Osteoblast (primary cell): ENCODE results near the gene SH2D3A. TPM values are rescaled to one million over a fixed set of nuclear protein-coding genes. Genes with fewer than 3 reads are reported as not detected.
A peak's percentile ranks its signal among the peaks of the same experiment; 100 is the strongest.

ENCODE experiments used
- DNase-seq: peaks from one replicate; pipeline ENCODE4 v3.0.0; 2011; ENCODE audit warnings: low spot score, mixed read lengths; ENCODE audit not compliant: insufficient read length; ENCODE audit errors: missing footprints
- H2AFZ ChIP-seq: 2 replicates; pipeline ENCODE4 v1.6.0; 2011; ENCODE audit warnings: mild to moderate bottlenecking, low read length
- H3K27ac ChIP-seq: 2 replicates; pipeline ENCODE4 v1.5.1; 2011; ENCODE audit warnings: mild to moderate bottlenecking, low read depth, low read length, moderate library complexity
- H3K27me3 ChIP-seq: 2 replicates; pipeline ENCODE4 v1.6.0; 2012; ENCODE audit warnings: mild to moderate bottlenecking, control low read depth, inconsistent platforms, low read length, moderate library complexity; ENCODE audit not compliant: insufficient read depth
- H3K36me3 ChIP-seq: 2 replicates; pipeline ENCODE4 v1.5.1; 2011; ENCODE audit warnings: mild to moderate bottlenecking, low read length, control low read depth, moderate library complexity; ENCODE audit not compliant: insufficient read depth
- H3K4me1 ChIP-seq: 2 replicates; pipeline ENCODE4 v1.5.1; 2011; ENCODE audit warnings: mild to moderate bottlenecking, low read length, control low read depth, moderate library complexity; ENCODE audit not compliant: insufficient read depth
- H3K4me2 ChIP-seq: 2 replicates; pipeline ENCODE4 v1.6.0; 2011; ENCODE audit warnings: mild to moderate bottlenecking, low read length; ENCODE audit not compliant: insufficient read depth
- H3K4me3 ChIP-seq: fragments of 200-600 bp; sonication (generic); 3 replicates; pipeline ENCODE4 v1.5.1; 2012; ENCODE audit warnings: mild to moderate bottlenecking, low read length, inconsistent platforms; ENCODE audit not compliant: insufficient read depth
- H3K79me2 ChIP-seq: 2 replicates; pipeline ENCODE4 v1.6.0; 2012; ENCODE audit warnings: mild to moderate bottlenecking, low read length, control low read depth, inconsistent platforms; ENCODE audit not compliant: insufficient read depth
- H3K9me3 ChIP-seq: 2 replicates; pipeline ENCODE4 v1.5.1; 2011; ENCODE audit warnings: low read depth, low read length, control low read depth
- H4K20me1 ChIP-seq: 2 replicates; pipeline ENCODE4 v1.6.0; 2012; ENCODE audit warnings: mild to moderate bottlenecking, low read length, control low read depth; ENCODE audit not compliant: insufficient read depth
- CTCF ChIP-seq: IDR thresholded peaks from 2 replicates; pipeline ENCODE4 v1.5.1; 2011; ENCODE audit warnings: mild to moderate bottlenecking, low read depth, low read length, moderate library complexity; ENCODE audit errors: extremely low read depth
- total RNA-seq: library from RNA; depleted of rRNA; stranded (reverse); fragments of >200 nt; gene quantifications from 2 replicates; pipeline ENCODE4 v1.2.3, GENCODE V29; 2012

The SH2D3A gene
- not detected in 2 replicates for total RNA-seq

DNA sequence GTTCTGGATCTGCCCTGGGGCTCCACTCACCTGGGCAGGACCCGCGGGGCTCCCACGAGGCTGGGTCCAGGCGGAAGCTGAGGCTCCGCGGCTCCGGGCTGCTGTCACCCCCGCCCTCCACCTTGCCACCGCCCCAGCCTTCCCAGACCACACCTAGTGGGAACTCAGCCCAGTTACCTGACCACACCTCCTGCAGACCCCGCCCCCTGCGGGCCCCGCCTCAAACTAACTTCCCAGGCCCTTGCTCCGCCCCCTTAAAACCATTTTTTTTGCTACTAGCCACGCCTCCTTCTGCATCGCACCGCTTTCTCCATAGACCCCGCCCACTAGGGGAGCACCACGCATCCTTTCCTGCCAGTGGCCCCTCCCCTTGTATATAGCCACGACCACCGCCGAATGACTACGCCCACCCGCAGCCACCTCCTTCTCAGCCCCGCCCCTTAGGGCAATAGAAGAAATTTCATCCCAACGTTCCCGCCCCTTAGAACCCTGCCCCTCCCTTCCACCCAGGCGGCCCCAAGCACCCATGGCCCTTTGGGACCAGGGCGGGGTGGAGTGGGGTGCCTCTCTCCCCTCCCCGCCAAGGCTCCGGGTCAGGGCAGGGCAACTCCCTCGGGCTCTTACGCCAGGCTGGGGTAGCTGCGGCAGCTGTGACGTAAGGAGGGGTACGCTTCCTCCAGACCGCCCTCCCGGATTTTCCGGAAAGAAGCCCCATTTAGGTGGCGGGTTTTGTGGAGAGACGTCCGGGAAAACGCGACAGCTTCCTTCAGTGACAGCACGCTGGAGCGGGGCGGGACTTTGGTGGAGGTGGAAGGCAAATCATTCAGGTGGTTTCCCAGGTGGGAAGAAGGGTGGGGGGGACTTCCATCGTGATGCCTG is at the start of gene SH2D3A:
TSS of gene SH2D3A (minus strand) at position 79 of the 879 bp plus-strand sequence. CDS start 3,687 bp downstream, outside the sequence.
- Histone ChIP-seq H4K20me1 (no peaks in the 10 kb centered on the region), H3K27ac (no peak within 1 kb of the TSS), H3K79me2 (no peaks in the 10 kb centered on the region), H3K9me3 (no peaks in the 10 kb centered on the region), H2AFZ (no peak within 1 kb of the TSS), H3K4me1 (no peaks in the 10 kb centered on the region), H3K4me2 (no peak within 1 kb of the TSS), H3K36me3 (no peaks in the 10 kb centered on the region), H3K4me3 (no peak within 1 kb of the TSS), H3K27me3 (peaks cover 22% of the 10 kb centered on the region)
- TF ChIP-seq CTCF = no peak
- DNase-seq = peak; percentile 57

DNA sequence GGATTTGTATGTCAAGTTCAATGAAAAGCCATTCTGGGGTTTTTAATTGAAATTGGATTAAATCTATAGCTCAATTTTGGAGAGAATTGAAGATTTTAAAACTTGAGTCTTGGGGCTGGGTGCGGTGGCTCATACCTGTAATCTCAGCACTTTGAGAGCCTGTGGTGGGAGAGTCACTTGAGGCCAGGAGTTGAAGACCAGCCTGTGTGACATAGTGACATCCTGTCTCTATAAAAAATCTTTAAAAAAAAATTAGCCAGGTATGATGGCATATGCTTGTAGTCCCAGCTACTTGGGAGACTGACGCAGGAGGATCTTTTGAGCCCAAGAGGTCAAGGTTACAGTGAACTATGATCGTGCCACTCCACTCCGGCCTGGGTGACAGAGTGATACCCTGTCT is 46.4 kb upstream of the SH2D3A start:
- no peak overlapping the region for H3K4me2 ChIP-seq
- no peak overlapping the region for H2AFZ ChIP-seq
- no peaks in the 10 kb centered on the region for H3K79me2 ChIP-seq
- no peak overlapping the region for H3K4me3 ChIP-seq
- no peaks in the 10 kb centered on the region for H3K27me3 ChIP-seq
- no peak overlapping the region for H3K27ac ChIP-seq
- H4K20me1 ChIP-seq = no peaks in the 10 kb centered on the region
- H3K36me3 ChIP-seq = no peaks in the 10 kb centered on the region
- DNase-seq = no peak
- H3K4me1 ChIP-seq = no peaks in the 10 kb centered on the region
- no peaks in the 10 kb centered on the region for H3K9me3 ChIP-seq
- TF ChIP-seq CTCF = no peak

- peak overlapping the region; percentile 15 for H2AFZ ChIP-seq
- H3K36me3 ChIP-seq = no peaks in the 10 kb centered on the region
- H3K4me2 ChIP-seq = no peak overlapping the region
- H3K27ac ChIP-seq = no peak overlapping the region
- H3K79me2 ChIP-seq = no peaks in the 10 kb centered on the region
- no peak for DNase-seq
- no peaks in the 10 kb centered on the region for H3K27me3 ChIP-seq
- no peak overlapping the region for H3K4me3 ChIP-seq
- no peaks in the 10 kb centered on the region for H3K4me1 ChIP-seq
- H3K9me3 ChIP-seq = no peaks in the 10 kb centered on the region
- TF ChIP-seq CTCF = no peak
- no peaks in the 10 kb centered on the region for H4K20me1 ChIP-seq
Observed at GRCh38 chr19:6812612-6813011, 45.4 kb upstream of the SH2D3A start.

- no peak for TF ChIP-seq CTCF
- Histone ChIP-seq H3K79me2 (no peaks in the 10 kb centered on the region), H4K20me1 (no peaks in the 10 kb centered on the region), H3K27me3 (no peaks in the 10 kb centered on the region), H3K9me3 (no peaks in the 10 kb centered on the region), H3K4me1 (no peaks in the 10 kb centered on the region), H3K27ac (no peak overlapping the region), H3K4me3 (no peak overlapping the region), H2AFZ (peak overlapping the region; percentile 98), H3K36me3 (no peaks in the 10 kb centered on the region), H3K4me2 (no peak overlapping the region)
- DNase-seq = peak; percentile 87
Observed at GRCh38 chr19:6811906-6812305, 44.7 kb upstream of the SH2D3A start.
